B cell (primary cell): ENCODE measurements around the gene SPRED2. TPM values are rescaled to one million over a fixed set of nuclear protein-coding genes. Genes with fewer than 3 reads are reported as not detected.

Source experiments
- ATAC-seq: fragments of 200-7000 bp; cut with Tn5 transposase; one replicate; pipeline ENCODE4 v1.10.0; 2021; ENCODE audit warnings: low read depth, mild to moderate bottlenecking, moderate number of reproducible peaks, moderate library complexity
- CTCF ChIA-PET: fragments of 350-600 bp; sonication (Branson Sonifier 250); formaldehyde crosslinking; loops from one replicate; lab custom pipeline; 2021; ENCODE audit warnings: antibody characterized with exemption, inconsistent platforms; lab: Charles Lee
- POLR2A ChIA-PET: fragments of 350-600 bp; sonication (Branson Sonifier 250); formaldehyde crosslinking; loops from one replicate; lab custom pipeline; 2021; ENCODE audit warnings: antibody characterized with exemption; lab: Charles Lee
- DNase-seq: peaks from one replicate; pipeline ENCODE4 v3.0.0; 2013
- H2AFZ ChIP-seq: 2 replicates; pipeline ENCODE4 v1.6.1; 2012; ENCODE audit warnings: mild to moderate bottlenecking, low read depth, low read length; ENCODE audit not compliant: insufficient read depth, poor library complexity, severe bottlenecking
- H3K27ac ChIP-seq, 2 donors: 1 replicate in 1 of 2; 2 replicates in 1 of 2; pipeline ENCODE4 v1.5.1; 2012 to 2013; ENCODE audit warnings: low read length in 2 of 2, mild to moderate bottlenecking in 2 of 2, moderate library complexity in 1 of 2
- H3K27me3 ChIP-seq, 4 experiments: fragments of 200-600 bp in 1 of 4; sonication (generic) in 1 of 4; replicated peaks in 1 of 4; 1 replicate in 2 of 4; 2 replicates in 2 of 4; pipeline versions ENCODE4 v1.6.1 to v1.7.0; 2013 to 2016; ENCODE audit warnings: low read length in 3 of 4, mild to moderate bottlenecking in 2 of 4, mixed read lengths in 1 of 4, moderate library complexity in 1 of 4; ENCODE audit not compliant: insufficient read depth in 4 of 4, control insufficient read depth in 3 of 4; ENCODE audit errors: control extremely low read depth in 1 of 4
- H3K36me3 ChIP-seq, 2 experiments: replicated peaks in 1 of 2; 1 replicate in 1 of 2; 2 replicates in 1 of 2; pipeline versions ENCODE4 v1.6.1 to v1.7.1; 2013; ENCODE audit warnings: low read length in 1 of 2; ENCODE audit not compliant: insufficient read depth in 2 of 2, control insufficient read depth in 1 of 2; ENCODE audit errors: control extremely low read depth in 1 of 2, extremely low read depth in 1 of 2
- H3K4me1 ChIP-seq, 2 donors: fragments of 200-600 bp in 1 of 2; sonication (generic) in 1 of 2; 1 replicate in 1 of 2; 2 replicates in 1 of 2; pipeline versions ENCODE4 v1.5.1 to v1.6.1; 2013 to 2017; ENCODE audit warnings: low read length in 2 of 2; ENCODE audit not compliant: control insufficient read depth in 2 of 2, insufficient read depth in 2 of 2
- H3K4me2 ChIP-seq: replicated peaks from 2 replicates; pipeline ENCODE3; 2012; ENCODE audit warnings: mild to moderate bottlenecking, low read depth, low read length; ENCODE audit not compliant: poor library complexity, severe bottlenecking
- H3K4me3 ChIP-seq, 5 experiments: fragments of 200-600 bp in 1 of 5; sonication (generic) in 1 of 5; 1 replicate in 3 of 5; 2 replicates in 2 of 5; pipeline versions ENCODE4 v1.5.1 to v1.7.0; 2011 to 2016; ENCODE audit warnings: low read length in 4 of 5, mild to moderate bottlenecking in 4 of 5, low read depth in 2 of 5, control low read depth in 1 of 5, moderate library complexity in 1 of 5; ENCODE audit not compliant: insufficient read depth in 1 of 5; ENCODE audit errors: control extremely low read depth in 1 of 5, extremely low read depth in 1 of 5
- H3K79me2 ChIP-seq: fragments of 200-600 bp; sonication (generic); one replicate; pipeline ENCODE4 v1.6.0; 2016; ENCODE audit warnings: low read length; ENCODE audit not compliant: control insufficient read depth, insufficient read depth
- H3K9ac ChIP-seq: fragments of 200-600 bp; sonication (generic); 2 replicates; pipeline ENCODE4 v1.6.1; 2017; ENCODE audit warnings: mild to moderate bottlenecking, low read length, moderate library complexity
- H3K9me3 ChIP-seq, 3 donors: one replicate each; pipeline versions ENCODE4 v1.6.1 to v1.7.1; 2013; ENCODE audit warnings: low read length in 2 of 3; ENCODE audit not compliant: control insufficient read depth in 2 of 3, insufficient read depth in 1 of 3; ENCODE audit errors: control extremely low read depth in 1 of 3
- H4K20me1 ChIP-seq: 2 replicates; pipeline ENCODE4 v1.6.0; 2012; ENCODE audit warnings: mild to moderate bottlenecking, low read length; ENCODE audit not compliant: insufficient read depth, control insufficient read depth, poor library complexity, severe bottlenecking
- H3K27ac Mint-ChIP-seq: one replicate; pipeline ENCODE4 v1.8.0; 2021; ENCODE audit warnings: mixed read lengths
- H3K27me3 Mint-ChIP-seq: one replicate; pipeline ENCODE4 v1.8.0; 2021; ENCODE audit warnings: mixed read lengths
- H3K4me1 Mint-ChIP-seq: one replicate; pipeline ENCODE4 v1.8.0; 2021; ENCODE audit warnings: mixed read lengths
- H3K4me3 Mint-ChIP-seq: one replicate; pipeline ENCODE4 v1.8.0; 2021; ENCODE audit warnings: mixed read lengths
- H3K9me3 Mint-ChIP-seq: one replicate; pipeline ENCODE4 v1.8.0; 2022; ENCODE audit warnings: mixed read lengths; ENCODE audit not compliant: insufficient read depth
- EZH2 ChIP-seq: IDR thresholded peaks from 2 replicates; pipeline ENCODE4 v1.6.1; 2012; ENCODE audit warnings: borderline replicate concordance, low read depth, mild to moderate bottlenecking, moderate library complexity, low read length; ENCODE audit not compliant: insufficient read depth, poor library complexity, severe bottlenecking
- WGBS: methylation state at CpG from one replicate; pipeline ENCODE4 v1.1.5; 2013; ENCODE audit warnings: missing lambda C conversion rate; ENCODE audit not compliant: insufficient coverage; 5-methylcytosine and 5-hydroxymethylcytosine counted together
- intact Hi-C: fragments of 100-400 bp; cut with micrococcal nuclease; formaldehyde crosslinking; loops from one replicate; pipeline ENCODE4 v1.10.0; 2022
- polyA plus RNA-seq: library from polyadenylated mRNA; depleted of rRNA; stranded (reverse); fragments of >200 nt; gene quantifications from 2 replicates; pipeline ENCODE4 v1.2.3, GENCODE V29; 2012
- total RNA-seq, 2 donors: library from RNA; stranded (reverse); fragments of 120-200 nt in 1 of 2; gene quantifications; 1 replicate in 1 of 2; 2 replicates in 1 of 2; pipeline versions ENCODE4 v1.2.3 to v1.2.4, GENCODE V29; 2013 to 2022
- TF ChIP-seq, protein P1 (sequence below): fragments of 200-600 bp; IDR thresholded peaks from one replicate; pipeline ENCODE4 v1.8.0; 2022; ENCODE audit warnings: antibody characterized with exemption, mild to moderate bottlenecking

Gene SPRED2
- total and polyA plus RNA-seq, 2 donors (not counting 1 experiment from before 2014, with no cell fraction given) = 0.40 to 1.3 TPM

GRCh38 chr2:65431421-65432226, 775 bp downstream of the SPRED2 start:
- H3K36me3 ChIP-seq = no peaks in the 10 kb centered on the region
- H3K79me2 ChIP-seq = no peaks in the 10 kb centered on the region
- H3K9me3 ChIP-seq = peaks cover 0 to 15% (median 0%) of the 10 kb centered on the region in 3 donors
- ATAC-seq = peak; percentile 44
- H3K27me3 ChIP-seq = peaks cover 0 to 42% (median 21%) of the 10 kb centered on the region in 4 experiments
- peaks cover 26% of the 10 kb centered on the region for H3K4me1 Mint-ChIP-seq
- peaks cover 10 to 32% of the 10 kb centered on the region in 2 donors for H3K4me1 ChIP-seq
- peak overlapping the region; percentile 91 for H3K4me3 Mint-ChIP-seq
- H3K27ac Mint-ChIP-seq = peak overlapping the region; percentile 78
- peak overlapping the region; percentile 99 for H3K4me2 ChIP-seq
- H3K27ac ChIP-seq = peak overlapping the region in 1 of 2 donors; percentile 60
- H3K4me3 ChIP-seq = peak overlapping the region; percentile 60 to 96 (median 71)
- H3K9ac ChIP-seq = peak overlapping the region; percentile 81
- intact Hi-C loops = loop anchor here (1.0 to 10.0 kb wide), 6 partner anchors 49 to 1847 kb away; partner anchors contain the start of genes MDH1, RAB1A and WDPCP
- peak overlapping the region; percentile 87 for H2AFZ ChIP-seq
- TF ChIP-seq, protein P1, sequence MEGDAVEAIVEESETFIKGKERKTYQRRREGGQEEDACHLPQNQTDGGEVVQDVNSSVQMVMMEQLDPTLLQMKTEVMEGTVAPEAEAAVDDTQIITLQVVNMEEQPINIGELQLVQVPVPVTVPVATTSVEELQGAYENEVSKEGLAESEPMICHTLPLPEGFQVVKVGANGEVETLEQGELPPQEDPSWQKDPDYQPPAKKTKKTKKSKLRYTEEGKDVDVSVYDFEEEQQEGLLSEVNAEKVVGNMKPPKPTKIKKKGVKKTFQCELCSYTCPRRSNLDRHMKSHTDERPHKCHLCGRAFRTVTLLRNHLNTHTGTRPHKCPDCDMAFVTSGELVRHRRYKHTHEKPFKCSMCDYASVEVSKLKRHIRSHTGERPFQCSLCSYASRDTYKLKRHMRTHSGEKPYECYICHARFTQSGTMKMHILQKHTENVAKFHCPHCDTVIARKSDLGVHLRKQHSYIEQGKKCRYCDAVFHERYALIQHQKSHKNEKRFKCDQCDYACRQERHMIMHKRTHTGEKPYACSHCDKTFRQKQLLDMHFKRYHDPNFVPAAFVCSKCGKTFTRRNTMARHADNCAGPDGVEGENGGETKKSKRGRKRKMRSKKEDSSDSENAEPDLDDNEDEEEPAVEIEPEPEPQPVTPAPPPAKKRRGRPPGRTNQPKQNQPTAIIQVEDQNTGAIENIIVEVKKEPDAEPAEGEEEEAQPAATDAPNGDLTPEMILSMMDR = no peak
- no peak for TF ChIP-seq EZH2
- no peaks in the 10 kb centered on the region for H3K9me3 Mint-ChIP-seq
- CTCF ChIA-PET = no interaction called here
- POLR2A ChIA-PET = interaction anchor here (0.7 kb wide), 1 partner anchor 129 kb away, joined by 5 read pairs; no protein-coding TSS in a partner anchor
- H4K20me1 ChIP-seq = no peaks in the 10 kb centered on the region
- under 1% methylated on average over 66 of the region's 71 CpGs for WGBS
- peaks cover 25% of the 10 kb centered on the region for H3K27me3 Mint-ChIP-seq
- DNase-seq = peak; percentile 79
